Liver (tissue), 9 donors: ENCODE measurements around the gene SSTR1. TPM values are rescaled to one million over a fixed set of nuclear protein-coding genes. Genes with fewer than 3 reads are reported as not detected.

ENCODE experiments used
- DNase-seq: peaks from one replicate; pipeline ENCODE4 v3.0.0-alpha.2; 2017; ENCODE audit warnings: low spot score
- H3K27ac ChIP-seq, 2 donors: one replicate each; pipeline ENCODE4 v1.7.0; 2013; ENCODE audit warnings: inconsistent platforms in 2 of 2, low read length in 2 of 2, control low read depth in 1 of 2, low read depth in 1 of 2, mild to moderate bottlenecking in 1 of 2
- H3K27me3 ChIP-seq, 4 donors: one replicate each; pipeline versions ENCODE4 v1.6.1 to v1.7.0; 2013; ENCODE audit warnings: low read length in 3 of 4, inconsistent platforms in 1 of 4, mild to moderate bottlenecking in 1 of 4, moderate library complexity in 1 of 4; ENCODE audit not compliant: control insufficient read depth in 4 of 4, insufficient read depth in 4 of 4
- H3K36me3 ChIP-seq, 4 donors: one replicate each; pipeline versions ENCODE4 v1.6.1 to v1.7.0; 2013; ENCODE audit warnings: low read length in 3 of 4, mild to moderate bottlenecking in 3 of 4, low read depth in 1 of 4, moderate library complexity in 1 of 4; ENCODE audit not compliant: control insufficient read depth in 4 of 4, insufficient read depth in 3 of 4
- H3K4me1 ChIP-seq, 4 donors: one replicate each; pipeline versions ENCODE4 v1.6.1 to v1.7.0; 2013; ENCODE audit warnings: low read length in 3 of 4, mild to moderate bottlenecking in 3 of 4, moderate library complexity in 1 of 4; ENCODE audit not compliant: control insufficient read depth in 4 of 4, insufficient read depth in 4 of 4
- H3K4me3 ChIP-seq, 3 donors: one replicate each; pipeline versions ENCODE4 v1.6.1 to v1.7.0; 2013; ENCODE audit warnings: low read length in 3 of 3, control low read depth in 1 of 3, low read depth in 1 of 3, mild to moderate bottlenecking in 1 of 3
- H3K9ac ChIP-seq, 2 donors: one replicate each; pipeline ENCODE4 v1.7.0; 2013; ENCODE audit warnings: low read length in 2 of 2, mild to moderate bottlenecking in 2 of 2, moderate library complexity in 2 of 2, control low read depth in 1 of 2, low read depth in 1 of 2
- H3K9me3 ChIP-seq, 4 donors: one replicate each; pipeline versions ENCODE4 v1.6.1 to v1.7.0; 2013; ENCODE audit warnings: low read length in 3 of 4; ENCODE audit not compliant: control insufficient read depth in 4 of 4
- EGR1 ChIP-seq, 2 donors: IDR thresholded peaks; 2 replicates each; pipeline ENCODE4 v1.6.1; 2016 to 2018; ENCODE audit warnings: antibody characterized with exemption in 2 of 2, low read depth in 2 of 2
- FOXA1 ChIP-seq: IDR thresholded peaks from 2 replicates; pipeline ENCODE4 v1.6.1; 2016; ENCODE audit warnings: antibody characterized with exemption
- FOXA2 ChIP-seq: IDR thresholded peaks from 2 replicates; pipeline ENCODE4 v1.6.1; 2016; ENCODE audit warnings: antibody characterized with exemption
- GABPA ChIP-seq, 2 donors: IDR thresholded peaks in 1 of 2; conservative IDR thresholded peaks in 1 of 2; 2 replicates each; pipeline ENCODE4 v1.6.1; 2016; ENCODE audit warnings: antibody characterized with exemption in 2 of 2, mild to moderate bottlenecking in 1 of 2, moderate library complexity in 1 of 2
- HNF4G ChIP-seq: IDR thresholded peaks from 2 replicates; pipeline ENCODE4 v1.6.1; 2016; ENCODE audit warnings: antibody characterized with exemption
- JUND ChIP-seq, 2 donors: IDR thresholded peaks; 2 replicates each; pipeline ENCODE4 v1.6.1; 2016; ENCODE audit warnings: antibody characterized with exemption in 2 of 2
- MAX ChIP-seq: IDR thresholded peaks from 2 replicates; pipeline ENCODE4 v1.6.1; 2016; ENCODE audit warnings: antibody characterized with exemption
- NR2F2 ChIP-seq: IDR thresholded peaks from 2 replicates; pipeline ENCODE4 v1.6.1; 2016; ENCODE audit warnings: antibody characterized with exemption
- RAD21 ChIP-seq, 2 donors: IDR thresholded peaks; 2 replicates each; pipeline ENCODE4 v1.6.1; 2016; ENCODE audit warnings: antibody characterized with exemption in 2 of 2, mild to moderate bottlenecking in 2 of 2
- RXRA ChIP-seq, 2 donors: IDR thresholded peaks; 2 replicates each; pipeline ENCODE4 v1.6.1; 2017 to 2018; ENCODE audit warnings: antibody characterized with exemption in 2 of 2, mild to moderate bottlenecking in 1 of 2
- SP1 ChIP-seq: IDR thresholded peaks from 2 replicates; pipeline ENCODE4 v1.6.1; 2018; ENCODE audit warnings: antibody characterized with exemption, mild to moderate bottlenecking
- TAF1 ChIP-seq: conservative IDR thresholded peaks from 2 replicates; pipeline ENCODE4 v1.6.1; 2016; ENCODE audit warnings: antibody characterized with exemption, mild to moderate bottlenecking
- YY1 ChIP-seq: IDR thresholded peaks from 2 replicates; pipeline ENCODE4 v1.6.1; 2016; ENCODE audit warnings: antibody characterized with exemption, mild to moderate bottlenecking
- WGBS: extraction: QIAGEN DNeasy Blood & Tissue Kit; methylation state at CpG from one replicate; pipeline ENCODE4 v1.1.7; 2013; 5-methylcytosine and 5-hydroxymethylcytosine counted together
- polyA plus RNA-seq, 2 donors: library from polyadenylated mRNA; stranded (reverse) in 1 of 2; unstranded in 1 of 2; fragments of 200-250 nt in 1 of 2; fragments of >200 nt in 1 of 2; fragmentation: Nextera tagmentation in 1 of 2; extraction: Ambion mirVana in 1 of 2; gene quantifications; one replicate each; pipeline versions ENCODE4 v1.2.1 to v1.2.3, GENCODE V29; 2013 to 2015
- total RNA-seq, 2 donors: library from RNA; depleted of rRNA; stranded (reverse); fragments of >200 nt; gene quantifications; one replicate each; pipeline ENCODE4 v1.2.3, GENCODE V29; 2014
- TF ChIP-seq, protein P1 (sequence below): fragments of 150-350 bp; IDR thresholded peaks from 2 replicates; pipeline ENCODE4 v1.5.1; 2017; ENCODE audit warnings: improper control_type of control experiment, low read depth, low read length; ENCODE audit not compliant: missing input control
- TF ChIP-seq, protein P2 (sequence below): IDR thresholded peaks from 2 replicates; pipeline ENCODE4 v1.6.1; 2016; ENCODE audit warnings: antibody characterized with exemption
- TF ChIP-seq, protein P3 (sequence below): IDR thresholded peaks from 2 replicates; pipeline ENCODE4 v1.6.1; 2016; ENCODE audit warnings: antibody characterized with exemption, mild to moderate bottlenecking
- TF ChIP-seq, protein P4 (sequence below): IDR thresholded peaks from 2 replicates; pipeline ENCODE4 v1.6.1; 2016; ENCODE audit warnings: antibody characterized with exemption
- donor health status: healthy.
- donor health status: healthy.
- donor health status: healthy.
- donor health status: healthy.
- donor health status: healthy.

The SSTR1 gene
- total and polyA plus RNA-seq, 4 donors = 0.23 to 3.6 (median 2.6) TPM

GRCh38 chr14:38248321-38249028 is 40.8 kb downstream of the SSTR1 start:
- Histone ChIP-seq H3K9ac (no peak overlapping the region), H3K4me3 (no peak overlapping the region), H3K4me1 (no peaks in the 10 kb centered on the region), H3K27ac (no peak overlapping the region), H3K27me3 (no peaks in the 10 kb centered on the region), H3K9me3 (no peaks in the 10 kb centered on the region), H3K36me3 (no peaks in the 10 kb centered on the region)
- TF ChIP-seq RAD21 (IDR thresholded peaks at IDR 0.05) = peak in 1 of 2 donors; percentile 29
- TF ChIP-seq, protein P1, sequence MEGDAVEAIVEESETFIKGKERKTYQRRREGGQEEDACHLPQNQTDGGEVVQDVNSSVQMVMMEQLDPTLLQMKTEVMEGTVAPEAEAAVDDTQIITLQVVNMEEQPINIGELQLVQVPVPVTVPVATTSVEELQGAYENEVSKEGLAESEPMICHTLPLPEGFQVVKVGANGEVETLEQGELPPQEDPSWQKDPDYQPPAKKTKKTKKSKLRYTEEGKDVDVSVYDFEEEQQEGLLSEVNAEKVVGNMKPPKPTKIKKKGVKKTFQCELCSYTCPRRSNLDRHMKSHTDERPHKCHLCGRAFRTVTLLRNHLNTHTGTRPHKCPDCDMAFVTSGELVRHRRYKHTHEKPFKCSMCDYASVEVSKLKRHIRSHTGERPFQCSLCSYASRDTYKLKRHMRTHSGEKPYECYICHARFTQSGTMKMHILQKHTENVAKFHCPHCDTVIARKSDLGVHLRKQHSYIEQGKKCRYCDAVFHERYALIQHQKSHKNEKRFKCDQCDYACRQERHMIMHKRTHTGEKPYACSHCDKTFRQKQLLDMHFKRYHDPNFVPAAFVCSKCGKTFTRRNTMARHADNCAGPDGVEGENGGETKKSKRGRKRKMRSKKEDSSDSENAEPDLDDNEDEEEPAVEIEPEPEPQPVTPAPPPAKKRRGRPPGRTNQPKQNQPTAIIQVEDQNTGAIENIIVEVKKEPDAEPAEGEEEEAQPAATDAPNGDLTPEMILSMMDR = peak; percentile 2
- TF ChIP-seq SP1 = no peak
- DNase-seq = no peak
- 94% methylated on average over 3 of the region's 3 CpGs for WGBS

GRCh38 chr14:38250331-38250730 is 42.6 kb downstream of the SSTR1 start:
- peaks cover 0 to 6% (median 3%) of the 10 kb centered on the region in 4 donors for H3K27me3 ChIP-seq
- H3K9ac ChIP-seq = no peak overlapping the region
- no peak overlapping the region for H3K27ac ChIP-seq
- H3K9me3 ChIP-seq = no peaks in the 10 kb centered on the region
- no peak for DNase-seq
- H3K4me1 ChIP-seq = peaks cover under 1 to 5% (median 3%) of the 10 kb centered on the region in 4 donors
- TF ChIP-seq RAD21 (IDR thresholded peaks at IDR 0.05) = no peak
- no peak for TF ChIP-seq GABPA (IDR thresholded peaks at IDR 0.05 in 1 of 2, conservative IDR thresholded peaks at IDR 0.05 in 1 of 2)
- TF ChIP-seq, protein P2, sequence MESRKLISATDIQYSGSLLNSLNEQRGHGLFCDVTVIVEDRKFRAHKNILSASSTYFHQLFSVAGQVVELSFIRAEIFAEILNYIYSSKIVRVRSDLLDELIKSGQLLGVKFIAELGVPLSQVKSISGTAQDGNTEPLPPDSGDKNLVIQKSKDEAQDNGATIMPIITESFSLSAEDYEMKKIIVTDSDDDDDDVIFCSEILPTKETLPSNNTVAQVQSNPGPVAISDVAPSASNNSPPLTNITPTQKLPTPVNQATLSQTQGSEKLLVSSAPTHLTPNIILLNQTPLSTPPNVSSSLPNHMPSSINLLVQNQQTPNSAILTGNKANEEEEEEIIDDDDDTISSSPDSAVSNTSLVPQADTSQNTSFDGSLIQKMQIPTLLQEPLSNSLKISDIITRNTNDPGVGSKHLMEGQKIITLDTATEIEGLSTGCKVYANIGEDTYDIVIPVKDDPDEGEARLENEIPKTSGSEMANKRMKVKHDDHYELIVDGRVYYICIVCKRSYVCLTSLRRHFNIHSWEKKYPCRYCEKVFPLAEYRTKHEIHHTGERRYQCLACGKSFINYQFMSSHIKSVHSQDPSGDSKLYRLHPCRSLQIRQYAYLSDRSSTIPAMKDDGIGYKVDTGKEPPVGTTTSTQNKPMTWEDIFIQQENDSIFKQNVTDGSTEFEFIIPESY = no peak
- TF ChIP-seq TAF1 = no peak
- no peak for TF ChIP-seq RXRA (IDR thresholded peaks at IDR 0.05)
- no peak for TF ChIP-seq JUND (IDR thresholded peaks at IDR 0.05)
- no peak for TF ChIP-seq FOXA2
- TF ChIP-seq, protein P3, sequence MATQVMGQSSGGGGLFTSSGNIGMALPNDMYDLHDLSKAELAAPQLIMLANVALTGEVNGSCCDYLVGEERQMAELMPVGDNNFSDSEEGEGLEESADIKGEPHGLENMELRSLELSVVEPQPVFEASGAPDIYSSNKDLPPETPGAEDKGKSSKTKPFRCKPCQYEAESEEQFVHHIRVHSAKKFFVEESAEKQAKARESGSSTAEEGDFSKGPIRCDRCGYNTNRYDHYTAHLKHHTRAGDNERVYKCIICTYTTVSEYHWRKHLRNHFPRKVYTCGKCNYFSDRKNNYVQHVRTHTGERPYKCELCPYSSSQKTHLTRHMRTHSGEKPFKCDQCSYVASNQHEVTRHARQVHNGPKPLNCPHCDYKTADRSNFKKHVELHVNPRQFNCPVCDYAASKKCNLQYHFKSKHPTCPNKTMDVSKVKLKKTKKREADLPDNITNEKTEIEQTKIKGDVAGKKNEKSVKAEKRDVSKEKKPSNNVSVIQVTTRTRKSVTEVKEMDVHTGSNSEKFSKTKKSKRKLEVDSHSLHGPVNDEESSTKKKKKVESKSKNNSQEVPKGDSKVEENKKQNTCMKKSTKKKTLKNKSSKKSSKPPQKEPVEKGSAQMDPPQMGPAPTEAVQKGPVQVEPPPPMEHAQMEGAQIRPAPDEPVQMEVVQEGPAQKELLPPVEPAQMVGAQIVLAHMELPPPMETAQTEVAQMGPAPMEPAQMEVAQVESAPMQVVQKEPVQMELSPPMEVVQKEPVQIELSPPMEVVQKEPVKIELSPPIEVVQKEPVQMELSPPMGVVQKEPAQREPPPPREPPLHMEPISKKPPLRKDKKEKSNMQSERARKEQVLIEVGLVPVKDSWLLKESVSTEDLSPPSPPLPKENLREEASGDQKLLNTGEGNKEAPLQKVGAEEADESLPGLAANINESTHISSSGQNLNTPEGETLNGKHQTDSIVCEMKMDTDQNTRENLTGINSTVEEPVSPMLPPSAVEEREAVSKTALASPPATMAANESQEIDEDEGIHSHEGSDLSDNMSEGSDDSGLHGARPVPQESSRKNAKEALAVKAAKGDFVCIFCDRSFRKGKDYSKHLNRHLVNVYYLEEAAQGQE = no peak
- no peak for TF ChIP-seq MAX
- no peak for TF ChIP-seq YY1
- no peak for TF ChIP-seq SP1
- TF ChIP-seq FOXA1 = no peak
- TF ChIP-seq HNF4G = no peak
- TF ChIP-seq NR2F2 = no peak
- no peak for TF ChIP-seq EGR1 (IDR thresholded peaks at IDR 0.05; ENCODE audit: low read depth in 2 of 2)
- TF ChIP-seq, protein P4, sequence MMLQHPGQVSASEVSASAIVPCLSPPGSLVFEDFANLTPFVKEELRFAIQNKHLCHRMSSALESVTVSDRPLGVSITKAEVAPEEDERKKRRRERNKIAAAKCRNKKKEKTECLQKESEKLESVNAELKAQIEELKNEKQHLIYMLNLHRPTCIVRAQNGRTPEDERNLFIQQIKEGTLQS = no peak
- TF ChIP-seq, protein P1 = no peak
- H3K36me3 ChIP-seq = no peaks in the 10 kb centered on the region
- no peak overlapping the region for H3K4me3 ChIP-seq
